GM19351 (cell line): ENCODE results near the gene SYT8.

Experiments used
- ATAC-seq: cut with Tn5 transposase; IDR thresholded peaks from one replicate; pipeline ENCODE4 v1.9.1; 2021; ENCODE audit warnings: mild to moderate bottlenecking, moderate library complexity; ENCODE audit not compliant: unreplicated experiment

SYT8 gene

DNA sequence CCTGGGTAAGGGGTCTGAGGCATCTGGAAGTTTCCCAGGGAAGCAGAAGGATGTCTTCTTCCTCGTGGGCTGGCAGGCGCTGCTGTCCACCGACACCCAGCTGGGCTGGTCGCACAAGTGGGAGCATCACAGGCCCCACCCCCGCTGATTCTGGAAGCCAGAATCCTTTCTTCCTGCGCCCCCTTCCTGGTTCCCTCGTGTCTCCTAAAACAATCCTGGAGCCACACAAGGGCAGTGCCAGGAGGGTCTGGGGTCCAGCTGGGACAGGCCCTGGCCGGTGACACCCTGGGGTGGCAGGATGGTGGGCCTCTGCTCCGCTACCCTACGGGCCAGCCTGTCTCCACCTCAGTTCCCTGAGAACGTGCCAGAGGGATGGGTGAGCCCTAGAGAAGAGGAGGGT lies 22.3 kb downstream of the SYT8 start:
- ATAC-seq: no peak

DNA sequence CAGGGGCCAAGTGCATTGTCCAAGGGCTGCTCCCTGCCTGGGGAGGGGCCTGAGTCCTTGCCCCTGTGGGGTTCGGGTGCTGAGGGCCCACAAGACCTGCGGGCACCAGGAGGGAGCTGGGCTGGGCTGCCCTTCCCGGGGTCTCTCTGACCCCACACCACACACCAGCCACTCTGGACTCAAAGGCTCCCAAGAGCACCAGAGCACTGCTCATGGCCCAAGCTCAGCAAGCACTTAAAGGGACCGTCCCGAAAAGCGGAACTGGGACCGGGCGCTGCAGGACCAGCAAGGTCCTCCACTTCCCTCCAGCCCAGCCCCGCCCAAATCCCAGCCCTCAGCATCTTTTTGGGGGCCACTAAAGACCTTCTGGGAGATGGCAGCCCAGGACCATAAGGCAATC lies 23.4 kb downstream of the SYT8 start:
- ATAC-seq: no peak

DNA sequence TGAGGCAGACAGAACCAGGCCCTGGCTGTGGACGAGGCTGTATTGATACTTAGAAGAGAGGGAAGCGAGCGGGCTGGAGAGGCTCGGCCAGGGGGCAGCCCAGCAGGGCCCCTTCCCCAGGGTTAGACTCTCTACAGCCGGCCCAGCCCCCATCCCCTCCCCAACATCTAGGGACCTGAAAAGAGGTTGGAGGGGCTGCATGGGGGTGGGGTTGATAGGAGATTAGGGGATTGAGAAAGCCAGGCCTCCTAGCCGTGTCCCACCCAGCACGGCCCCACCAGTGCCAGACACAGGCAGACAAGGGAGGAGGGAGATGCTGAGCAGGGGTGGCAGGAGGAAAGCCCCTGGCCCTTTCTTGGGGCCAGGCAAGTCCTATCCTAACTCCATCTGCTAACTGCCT lies 23.8 kb downstream of the SYT8 start:
- no peak for ATAC-seq

DNA sequence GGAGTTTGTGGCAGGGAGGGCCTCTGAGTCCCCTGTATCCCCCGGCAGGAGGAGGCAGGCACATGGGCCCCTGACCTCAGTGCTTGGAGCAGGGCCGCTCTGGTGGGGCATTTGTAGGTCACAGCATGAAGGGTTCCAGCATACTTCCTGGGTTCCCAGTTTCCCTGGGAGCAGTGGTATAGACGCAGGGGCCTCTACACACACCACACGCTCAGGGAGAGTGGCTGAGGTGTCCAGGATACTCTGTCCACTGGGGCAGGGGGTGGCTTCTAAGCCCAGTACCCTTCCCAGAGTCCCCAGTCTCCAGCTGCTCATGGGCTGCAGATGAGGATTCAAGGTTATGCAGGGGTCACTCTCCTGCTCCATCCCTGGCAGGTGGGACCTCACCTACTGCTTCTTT lies 24.2 kb downstream of the SYT8 start:
- ATAC-seq: no peak

DNA sequence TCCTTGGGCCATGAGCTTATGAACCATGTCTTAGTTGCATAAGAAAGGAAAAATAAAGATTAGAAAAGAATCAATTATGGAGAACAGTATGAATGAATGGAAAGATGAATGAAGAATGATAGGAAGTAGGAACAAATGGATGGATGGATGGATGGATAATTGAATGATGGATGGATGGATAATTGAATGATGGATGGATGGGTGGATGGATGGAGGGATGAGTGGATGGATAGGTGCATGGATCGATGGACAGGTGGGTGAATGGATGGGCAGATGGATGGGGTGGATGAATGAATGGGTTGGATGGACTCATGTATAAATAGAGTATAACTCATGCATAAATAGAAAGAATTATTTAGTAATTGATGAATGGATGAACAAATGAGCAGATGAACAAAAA lies 25.3 kb downstream of the SYT8 start:
- ATAC-seq: no peak

DNA sequence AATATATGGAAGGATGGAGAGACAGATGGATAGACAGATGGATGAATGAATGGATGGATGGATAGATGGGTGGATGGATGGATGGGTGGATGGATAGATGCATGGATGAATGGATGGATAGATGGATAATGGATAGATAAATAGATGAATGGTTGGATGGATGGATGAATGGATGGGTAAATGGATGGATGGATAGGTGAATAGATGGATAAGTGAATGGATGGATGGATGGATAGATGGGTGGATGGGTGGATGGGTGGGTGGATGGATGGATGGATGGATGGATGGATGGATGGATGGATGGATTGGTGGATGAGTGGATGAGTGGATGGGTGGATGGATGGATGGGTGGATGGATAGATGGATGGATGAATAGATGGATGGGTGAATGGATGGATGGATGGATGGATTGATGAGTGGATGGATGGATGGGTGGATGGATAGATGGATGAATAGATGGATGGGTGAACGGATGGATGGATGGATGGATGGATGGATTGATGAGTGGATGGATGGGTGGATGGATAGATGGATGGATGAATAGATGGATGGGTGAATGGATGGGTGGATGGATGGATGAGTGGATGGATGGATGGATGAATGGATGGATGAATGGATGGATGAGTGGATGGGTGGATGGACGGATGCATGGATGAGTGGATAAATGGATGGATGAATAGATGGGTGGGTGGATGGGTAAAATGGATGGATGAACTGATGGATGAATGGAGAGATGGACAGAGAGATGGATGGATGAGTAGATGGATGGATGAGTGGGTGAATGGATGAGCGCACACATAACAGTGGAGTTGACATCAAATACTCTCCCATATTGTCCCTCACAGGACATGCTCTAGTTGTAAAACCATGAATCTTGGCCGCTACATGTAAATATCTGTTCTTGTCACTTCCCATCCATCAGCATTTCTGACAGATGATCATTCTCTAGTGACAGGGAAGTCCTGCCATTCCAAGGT lies 26.9 kb downstream of the SYT8 start:
- no peak for ATAC-seq

DNA sequence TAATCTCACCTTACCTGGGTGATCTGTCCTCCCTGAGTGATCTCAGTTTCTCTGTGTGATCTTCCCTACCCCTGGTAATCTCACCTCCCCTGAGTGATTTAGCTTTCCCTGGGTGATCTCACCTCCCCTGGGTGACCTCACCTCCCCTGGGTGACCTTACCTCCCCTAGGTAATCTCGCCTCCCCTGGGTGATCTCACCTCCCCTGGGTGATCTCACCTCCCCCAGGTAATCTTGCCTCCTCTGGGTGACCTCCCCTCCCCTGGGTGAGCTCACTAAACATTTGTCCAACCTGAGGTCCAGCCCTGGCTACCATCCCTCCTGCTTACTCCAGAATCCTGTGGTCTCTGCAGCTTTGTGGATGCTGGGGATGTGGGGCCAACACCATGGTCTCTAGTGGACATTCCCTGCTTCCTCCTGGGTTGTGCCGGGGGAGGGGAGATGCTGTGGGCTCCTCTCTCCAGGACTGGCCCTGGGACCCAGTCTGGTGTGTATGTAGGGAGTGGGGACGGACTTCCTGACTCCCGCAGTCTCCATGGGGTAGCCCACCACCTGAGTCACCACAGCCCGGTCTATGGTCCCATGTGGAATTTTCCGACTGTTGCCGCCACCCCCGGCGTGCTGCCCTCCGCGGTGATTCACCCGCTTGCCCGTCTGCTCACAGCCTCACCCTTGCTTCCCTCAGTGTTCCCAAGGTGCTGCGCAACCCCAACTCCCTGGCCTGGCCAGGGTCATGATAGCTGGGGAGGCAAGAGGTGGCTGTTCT lies 28.0 kb downstream of the SYT8 start:
- ATAC-seq: no peak

DNA sequence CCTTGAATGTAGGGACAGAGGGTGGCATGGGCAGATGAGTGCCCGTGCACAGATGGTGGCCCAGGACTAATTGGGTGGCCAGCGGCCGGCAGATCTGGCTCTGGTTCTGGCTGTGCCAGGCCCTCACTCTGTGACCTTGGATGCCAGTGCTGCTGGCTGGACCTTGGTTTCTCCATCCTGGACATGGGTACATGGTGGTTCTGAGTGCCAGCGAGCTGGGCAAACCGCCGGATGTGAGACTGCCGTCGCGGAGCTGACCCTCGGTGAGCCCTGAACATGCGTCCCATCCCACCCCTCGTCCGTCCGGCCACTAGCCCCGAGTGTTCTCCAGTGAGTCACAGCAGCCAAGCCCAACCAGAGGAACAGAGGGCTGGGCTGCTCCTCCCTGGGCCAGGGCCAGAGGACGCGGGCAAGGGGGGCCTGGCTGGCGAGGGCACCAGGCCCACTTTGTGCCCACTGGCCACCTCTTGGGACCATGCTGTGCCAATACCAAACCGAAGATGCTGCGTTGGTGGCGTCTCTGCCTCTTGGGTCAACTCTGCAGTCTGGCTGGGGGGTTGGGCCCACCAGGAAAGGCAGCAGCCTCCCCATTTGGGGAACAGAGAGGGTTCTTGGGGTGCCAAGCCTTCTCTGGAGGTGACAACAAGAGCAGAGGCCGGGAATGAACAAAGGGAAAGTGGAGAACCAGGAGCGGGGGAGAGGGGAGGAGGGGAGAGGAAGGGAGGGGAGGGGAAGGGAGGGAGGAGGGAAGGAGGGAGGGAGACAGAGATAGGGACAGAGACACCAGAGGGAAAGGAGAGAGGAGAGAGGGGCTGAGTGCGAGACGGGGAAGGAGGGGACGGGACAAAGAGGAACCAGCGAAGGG lies 28.8 kb downstream of the SYT8 start:
- no peak for ATAC-seq

DNA sequence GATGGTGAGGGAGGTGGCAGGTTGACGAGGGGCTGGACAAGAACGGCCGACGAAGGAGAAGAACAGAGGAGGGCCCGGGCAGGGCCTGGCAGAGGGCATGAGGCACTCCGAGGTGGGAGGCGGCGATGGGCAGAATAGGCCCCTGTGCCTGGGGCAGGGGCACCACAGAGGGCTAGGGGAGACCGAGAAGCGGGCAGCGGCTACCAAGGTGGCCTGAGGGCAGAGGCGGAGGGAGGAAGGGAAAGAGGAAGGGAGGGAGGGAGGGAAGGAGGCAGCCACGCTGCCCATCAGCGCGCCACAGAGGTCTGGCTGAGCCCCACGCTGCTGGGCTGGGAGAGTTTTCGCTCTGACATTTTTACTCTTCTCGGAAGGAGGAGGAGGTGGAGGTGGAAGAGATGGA lies 29.4 kb downstream of the SYT8 start:
- ATAC-seq: no peak

DNA sequence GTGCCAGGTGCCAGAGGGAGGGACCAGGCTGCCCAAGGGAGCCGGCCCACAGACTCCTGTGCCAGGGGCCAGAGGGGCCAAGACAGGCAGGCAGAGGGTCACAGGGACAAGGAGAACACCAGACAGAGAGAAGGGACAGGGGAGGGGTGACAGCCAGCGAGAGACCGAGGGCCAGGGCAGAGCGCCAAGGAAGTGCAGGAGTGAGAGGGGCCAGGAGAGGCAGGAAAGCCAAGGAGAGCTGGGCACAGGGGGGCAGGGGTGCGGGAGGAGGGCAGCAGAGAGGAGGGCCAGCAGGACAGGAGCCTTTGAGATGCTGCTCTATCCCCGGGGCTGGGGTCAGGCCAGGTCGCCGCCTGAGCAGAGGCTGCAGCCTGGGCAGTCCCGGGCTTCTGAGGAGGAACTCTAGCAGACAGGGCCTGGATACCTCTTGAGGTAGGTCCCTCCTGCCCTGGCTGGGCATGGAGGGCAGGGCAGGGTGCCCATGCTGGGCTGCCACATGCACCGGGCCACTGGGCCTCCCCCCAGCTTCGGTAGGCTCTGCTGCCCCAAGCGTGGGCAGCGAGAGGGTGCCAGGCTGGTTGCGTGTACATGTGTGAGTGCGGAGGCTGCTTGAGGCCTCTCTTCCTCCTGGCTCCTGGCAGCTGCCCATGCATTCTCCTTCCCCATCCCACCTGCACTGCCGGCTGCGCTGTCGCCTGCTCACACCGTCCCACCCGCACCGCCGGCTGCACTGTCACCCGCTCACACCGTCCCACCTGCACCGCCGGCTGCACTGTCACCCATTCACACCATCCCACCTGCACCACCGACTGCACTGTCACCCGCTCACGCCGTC lies 30.3 kb downstream of the SYT8 start:
- ATAC-seq: no peak

DNA sequence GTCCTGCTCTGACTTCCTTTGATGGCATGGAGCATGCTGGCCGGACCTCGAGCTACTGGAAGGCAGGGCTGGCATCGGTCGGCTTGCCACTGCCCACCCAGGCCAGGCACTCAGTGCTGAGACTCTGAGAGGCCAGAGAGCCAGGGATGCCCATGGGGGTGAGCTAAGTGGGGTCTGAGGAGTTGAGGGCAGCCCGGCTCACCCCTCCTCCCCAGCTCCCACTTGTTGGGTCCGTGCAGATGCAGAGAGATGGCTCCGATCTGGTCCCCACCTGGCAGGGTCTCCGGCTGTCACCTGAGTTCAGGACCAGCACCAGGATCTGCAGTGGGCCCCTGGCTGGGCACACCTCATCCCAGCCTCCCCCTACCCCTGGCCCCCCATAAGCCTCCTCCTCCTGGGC lies 31.4 kb downstream of the SYT8 start:
- ATAC-seq: no peak

DNA sequence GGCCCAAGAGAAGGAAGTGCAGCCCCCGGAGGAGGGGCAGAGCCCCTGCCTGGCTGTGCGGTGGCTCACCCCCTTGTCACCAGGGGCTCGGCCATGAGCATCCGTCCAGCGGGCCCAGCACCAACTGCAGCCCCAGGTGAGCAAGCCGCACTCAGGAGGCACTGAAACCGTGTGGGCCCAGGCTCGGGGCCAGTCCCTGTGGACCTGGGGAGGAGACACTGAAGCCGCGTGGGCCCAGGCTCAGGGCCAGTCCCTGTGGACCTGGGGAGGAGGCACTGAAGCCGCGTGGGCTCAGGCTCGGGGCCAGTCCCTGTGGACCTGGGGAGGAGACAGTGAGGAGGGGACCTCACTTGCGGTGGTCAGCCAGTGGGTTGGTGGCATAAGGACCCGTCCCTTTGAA lies 32.0 kb downstream of the SYT8 start:
- ATAC-seq: no peak

DNA sequence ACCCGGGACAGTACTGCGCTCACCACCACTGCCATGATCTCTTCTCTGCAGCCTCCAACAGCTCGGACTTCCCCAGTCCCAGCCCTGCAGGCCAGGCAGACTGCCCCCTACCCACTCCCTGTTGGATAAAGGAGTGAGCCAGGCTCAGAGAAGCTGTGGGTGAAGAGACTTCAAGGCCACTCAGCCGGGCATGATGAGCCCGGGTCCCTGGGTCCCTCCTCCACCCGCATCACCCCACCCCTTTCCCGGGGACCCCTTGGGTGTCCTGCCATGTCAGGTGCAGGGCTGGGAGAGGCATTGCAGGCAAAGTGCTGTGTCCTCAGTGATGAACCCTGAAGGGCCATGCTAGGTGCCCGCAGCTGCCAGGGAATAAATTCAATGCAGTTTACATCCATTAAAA lies 32.6 kb downstream of the SYT8 start:
- no peak for ATAC-seq

DNA sequence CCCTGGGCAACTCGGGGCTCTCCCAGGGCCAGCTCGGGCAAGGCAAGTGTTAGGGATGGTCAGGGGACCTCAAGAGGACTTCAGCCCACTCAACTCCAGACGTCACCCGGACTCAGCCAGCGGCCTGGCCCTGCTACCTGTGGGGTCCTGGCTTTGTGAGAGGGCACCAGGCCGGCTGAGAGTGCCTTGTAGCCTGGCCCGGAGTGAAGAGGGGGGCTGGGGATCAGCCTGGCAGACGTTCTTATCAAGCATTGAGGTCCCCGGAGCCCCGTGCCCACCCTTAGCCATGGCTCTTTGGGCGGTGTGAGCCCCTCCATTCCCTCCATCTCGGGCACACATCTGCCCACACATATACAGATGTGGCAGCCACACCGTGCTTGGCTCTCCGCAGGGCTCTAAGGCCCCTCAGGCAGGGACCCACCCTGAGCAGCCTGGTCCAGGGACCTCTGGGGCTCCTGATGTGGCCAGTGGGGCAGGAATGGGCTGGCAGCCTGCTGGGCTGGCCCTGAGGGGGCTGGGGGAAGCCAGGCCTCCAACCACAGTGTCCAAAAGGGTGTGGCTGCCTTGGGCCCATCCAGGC lies 33.4 kb downstream of the SYT8 start:
- ATAC-seq: no peak

DNA sequence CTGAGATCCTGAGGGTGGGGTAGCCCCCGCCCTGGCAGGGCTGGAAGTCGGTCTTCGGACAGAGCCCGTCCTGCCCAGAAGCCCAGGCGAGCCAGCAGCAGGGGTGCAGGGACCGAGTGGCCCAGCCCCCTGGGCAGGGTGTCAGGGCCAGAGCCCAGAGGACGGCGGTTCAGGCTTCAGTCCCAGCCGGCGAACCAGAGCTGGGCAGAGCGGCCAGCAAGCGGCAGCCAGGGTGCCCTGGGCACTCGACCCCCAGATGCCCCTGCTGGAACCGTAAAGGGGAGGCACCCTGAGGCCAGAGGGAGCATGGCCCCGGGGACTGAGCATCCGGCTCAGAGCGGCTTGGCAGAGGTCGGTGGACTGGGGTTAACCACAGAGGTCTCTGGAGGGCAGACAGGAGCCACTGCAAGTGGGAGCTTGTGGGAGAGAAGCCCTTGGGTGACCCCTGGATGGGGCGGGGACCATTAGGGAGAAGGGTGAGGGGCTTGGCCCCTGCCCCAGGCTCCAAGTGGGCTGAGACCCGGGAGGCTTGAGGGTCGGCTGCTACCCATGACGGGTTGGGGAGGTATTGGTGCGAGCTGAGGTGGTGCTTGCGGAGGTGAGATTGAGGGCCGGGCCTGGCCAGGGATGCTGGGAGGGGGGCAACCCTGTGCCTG lies 34.0 kb downstream of the SYT8 start:
- ATAC-seq: no peak

DNA sequence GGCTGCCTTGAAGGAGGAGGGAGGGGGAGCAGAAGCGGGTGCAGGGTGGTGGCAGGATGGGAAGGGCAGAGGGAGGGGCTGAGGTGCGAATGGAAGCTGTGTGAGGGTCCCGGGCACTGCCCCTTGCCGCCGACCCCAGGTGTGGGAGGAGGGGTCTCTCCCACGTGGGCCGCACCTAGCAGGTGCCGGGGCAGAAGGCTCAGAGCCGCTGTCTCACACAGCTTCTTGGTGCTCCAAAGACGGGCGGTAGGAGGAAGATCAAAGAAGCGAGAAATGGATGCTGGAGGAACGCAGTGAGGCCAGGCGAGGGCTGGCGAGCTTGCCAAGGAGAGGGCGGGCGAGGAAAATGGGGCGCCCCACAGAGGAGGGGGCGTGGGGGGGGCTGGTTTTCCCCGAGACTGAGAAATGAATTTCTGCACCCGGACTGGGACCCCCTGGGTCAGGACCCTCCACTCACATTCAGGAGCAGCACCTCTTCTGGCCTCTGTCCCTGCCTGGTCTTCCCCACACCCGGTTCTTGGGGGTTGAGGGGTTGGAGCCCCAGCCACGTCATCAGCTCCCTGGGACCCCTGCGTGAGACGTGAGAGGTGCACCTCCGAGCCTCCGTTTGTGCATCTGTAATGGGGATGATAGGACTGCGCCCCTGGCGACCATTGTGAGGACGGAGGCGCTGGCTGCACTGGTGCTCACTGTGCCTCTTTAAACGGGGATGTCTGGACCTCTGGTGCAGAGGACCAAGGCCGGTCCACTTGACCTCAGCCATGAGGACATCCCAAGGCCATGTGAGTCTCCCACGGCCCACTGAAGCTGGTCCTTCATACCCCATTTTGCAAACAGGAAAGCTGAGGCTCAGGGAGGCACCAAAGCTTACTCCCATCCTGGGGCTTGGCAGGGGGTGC lies 34.9 kb downstream of the SYT8 start:
- no peak for ATAC-seq

DNA sequence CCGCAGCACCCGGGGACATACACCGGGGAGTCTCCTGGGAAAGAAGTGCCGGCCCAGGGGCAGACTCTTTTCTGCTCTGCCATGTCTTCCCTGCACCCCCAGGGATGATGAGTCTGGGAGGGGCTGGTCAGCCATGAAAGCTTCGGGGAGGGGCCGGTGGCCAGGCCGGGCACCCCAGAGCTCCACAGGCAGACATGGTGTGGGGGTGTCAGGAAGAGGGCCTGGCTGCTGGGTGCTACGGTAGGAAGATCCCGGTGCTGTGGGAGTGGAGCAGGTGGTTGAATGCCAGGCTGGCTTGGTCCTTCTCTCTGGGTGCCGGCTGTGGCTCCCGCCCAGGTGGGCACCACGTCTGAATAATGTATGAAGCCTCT lies 35.5 kb downstream of the SYT8 start:
- ATAC-seq: no peak

DNA sequence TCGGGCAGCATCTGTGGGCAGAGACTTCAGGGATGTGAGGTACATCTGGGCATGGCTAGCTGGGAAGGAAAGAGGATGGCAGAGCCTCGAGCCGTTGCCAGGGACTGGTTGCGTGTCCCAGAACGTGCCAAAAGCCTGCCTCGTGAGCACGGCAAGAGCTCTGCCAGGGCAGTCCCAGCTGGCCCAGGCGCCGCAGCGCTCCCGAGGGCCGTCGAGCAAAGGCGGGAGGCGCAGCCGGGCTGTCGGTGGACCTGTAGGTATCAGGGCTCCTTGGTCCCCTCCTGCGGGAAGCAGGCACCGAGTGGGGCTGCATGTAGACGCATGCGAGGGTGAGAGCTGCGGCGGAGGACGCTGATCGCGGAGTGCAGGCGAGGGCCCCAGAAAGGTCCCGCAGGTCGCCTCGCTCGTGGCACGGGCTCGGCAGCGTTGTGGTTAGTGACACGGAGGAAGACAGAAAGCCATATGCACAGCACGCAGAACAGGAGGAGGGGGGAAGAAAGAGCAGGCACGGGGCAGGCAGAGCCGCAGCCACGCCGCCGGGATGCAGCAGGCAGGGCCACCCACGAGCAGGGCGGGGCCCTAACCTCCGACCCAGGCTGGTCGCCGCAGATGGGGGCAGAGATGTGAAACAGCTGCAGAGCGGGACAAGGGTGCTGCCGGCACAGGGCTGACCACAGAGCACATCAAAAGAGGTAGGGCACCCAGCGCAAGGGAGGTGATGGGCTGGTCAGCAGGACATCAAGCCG lies 36.1 kb downstream of the SYT8 start:
- no peak for ATAC-seq
